Hepatocyte (in vitro differentiated cells): ENCODE results near the gene CEL.

ENCODE experiments used
- CTCF ChIP-seq: fragments of 200-600 bp; sonication (generic); IDR thresholded peaks from 2 replicates; pipeline ENCODE4 v1.5.1; 2016; ENCODE audit warnings: antibody characterized with exemption, mild to moderate bottlenecking; ENCODE audit not compliant: poor library complexity
- EZH2phosphoT487 ChIP-seq: fragments of 200-600 bp; sonication (generic); IDR thresholded peaks from one replicate; pipeline ENCODE4 v1.6.1; 2018; ENCODE audit warnings: antibody characterized with exemption, mild to moderate bottlenecking, low read depth, moderate library complexity; ENCODE audit not compliant: unreplicated experiment, severe bottlenecking

GRCh38 chr9:133118568-133118967, 56.8 kb downstream of the CEL start:
- no peak for TF ChIP-seq CTCF
- TF ChIP-seq EZH2phosphoT487, result no peak
